Gastrocnemius medialis (tissue), 4 donors: Measurements from ENCODE around the gene ADGRB3. TPM values are rescaled to one million over a fixed set of nuclear protein-coding genes. Genes with fewer than 3 reads are reported as not detected.

Source experiments
- ATAC-seq, 2 donors: fragments of 150-250 bp; one replicate each; pipeline ENCODE4 v1.9.1; 2016
- DNase-seq, 2 donors: peaks; one replicate each; pipeline ENCODE4 v3.0.0-alpha.2; 2019
- H3K27ac ChIP-seq, 4 donors: fragments of 200-600 bp; sonication (generic); 1 replicate in 1 of 4; 2 replicates in 3 of 4; pipeline ENCODE4 v1.5.1; 2016 to 2018; ENCODE audit warnings: mild to moderate bottlenecking in 2 of 4, moderate library complexity in 1 of 4
- H3K27me3 ChIP-seq, 3 donors: fragments of 200-600 bp; sonication (generic) in 2 of 3; 1 replicate in 1 of 3; 2 replicates in 2 of 3; pipeline versions ENCODE4 v1.5.1 to v1.6.0; 2016 to 2019; ENCODE audit warnings: mild to moderate bottlenecking in 1 of 3, moderate library complexity in 1 of 3
- H3K36me3 ChIP-seq, 2 donors: fragments of 200-600 bp; sonication (generic) in 1 of 2; one replicate each; pipeline ENCODE4 v1.5.1; 2017 to 2018
- H3K4me1 ChIP-seq, 2 donors: fragments of 200-600 bp; sonication (generic) in 1 of 2; one replicate each; pipeline ENCODE4 v1.5.1; 2016 to 2017; ENCODE audit warnings: mild to moderate bottlenecking in 2 of 2
- H3K4me3 ChIP-seq, 4 donors: fragments of 200-600 bp; sonication (generic) in 3 of 4; 1 replicate in 1 of 4; 2 replicates in 3 of 4; pipeline ENCODE4 v1.5.1; 2016 to 2019; ENCODE audit warnings: mild to moderate bottlenecking in 2 of 4
- H3K9me3 ChIP-seq, 3 donors: fragments of 200-600 bp; sonication (generic) in 2 of 3; 1 replicate in 1 of 3; 2 replicates in 2 of 3; pipeline ENCODE4 v1.5.1; 2016 to 2019
- POLR2A ChIP-seq, 2 donors: fragments of 450-650 bp; IDR thresholded peaks; one replicate each; pipeline ENCODE4 v1.6.1; 2017; ENCODE audit warnings: antibody characterized with exemption in 2 of 2, mild to moderate bottlenecking in 2 of 2, moderate library complexity in 2 of 2
- in situ Hi-C, 4 donors: fragments of 200-750 bp; cut with MboI; loops; one replicate each; pipeline versions ENCODE4 v1.15.0 to v1.8.0; 2017; ENCODE audit warnings: low sequenced_read_pairs in 4 of 4
- intact Hi-C: fragments of 100-400 bp; cut with DNase I; formaldehyde crosslinking; loops from one replicate; pipeline ENCODE4 v1.15.1; 2023; ENCODE audit warnings: low total_unique reads
- total RNA-seq, 4 donors: library from RNA; depleted of rRNA; stranded (reverse); fragments of >200 nt; gene quantifications; one replicate each; pipeline versions ENCODE4 v1.1.0 to v1.2.3, GENCODE V29; 2016
- TF ChIP-seq, protein P1 (sequence below), 5 experiments: fragments of 450-650 bp in 3 of 5; fragments of 200-600 bp in 2 of 5; sonication (generic) in 2 of 5; IDR thresholded peaks in 4 of 5; conservative IDR thresholded peaks in 1 of 5; 1 replicate in 4 of 5; 2 replicates in 1 of 5; pipeline ENCODE4 v1.5.1; 2016 to 2019; ENCODE audit warnings: antibody characterized with exemption in 5 of 5, mild to moderate bottlenecking in 3 of 5, moderate library complexity in 3 of 5

Gene ADGRB3
- total RNA-seq, 4 donors from 2014 or later: 0.56 to 0.58 (median 0.58) TPM; not detected in 1

DNA sequence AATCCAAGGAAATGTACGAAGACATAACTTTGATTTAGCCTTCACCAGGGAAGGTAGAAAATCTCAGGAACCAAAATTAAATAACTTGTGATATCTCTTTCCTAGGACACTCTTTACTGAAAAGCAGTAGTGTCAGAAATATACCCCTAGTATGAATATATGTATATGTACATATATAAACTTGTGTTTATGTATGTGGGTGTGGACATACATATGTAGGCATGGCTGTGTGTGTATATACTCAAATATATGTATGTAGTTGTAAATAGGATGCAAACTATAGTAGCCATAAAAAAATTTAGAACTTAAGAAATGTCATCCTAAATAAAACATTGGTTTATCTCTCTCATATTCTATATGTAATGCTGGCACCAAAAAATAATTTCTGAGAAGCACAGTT is 500.8 kb downstream of the ADGRB3 start:
- Histone ChIP-seq H3K27ac (no peak overlapping the region), H3K36me3 (no peaks in the 10 kb centered on the region), H3K4me3 (no peak overlapping the region), H3K9me3 (no peaks in the 10 kb centered on the region), H3K4me1 (no peaks in the 10 kb centered on the region), H3K27me3 (no peaks in the 10 kb centered on the region)
- no peak for TF ChIP-seq POLR2A (IDR thresholded peaks at IDR 0.05)
- TF ChIP-seq, protein P1, sequence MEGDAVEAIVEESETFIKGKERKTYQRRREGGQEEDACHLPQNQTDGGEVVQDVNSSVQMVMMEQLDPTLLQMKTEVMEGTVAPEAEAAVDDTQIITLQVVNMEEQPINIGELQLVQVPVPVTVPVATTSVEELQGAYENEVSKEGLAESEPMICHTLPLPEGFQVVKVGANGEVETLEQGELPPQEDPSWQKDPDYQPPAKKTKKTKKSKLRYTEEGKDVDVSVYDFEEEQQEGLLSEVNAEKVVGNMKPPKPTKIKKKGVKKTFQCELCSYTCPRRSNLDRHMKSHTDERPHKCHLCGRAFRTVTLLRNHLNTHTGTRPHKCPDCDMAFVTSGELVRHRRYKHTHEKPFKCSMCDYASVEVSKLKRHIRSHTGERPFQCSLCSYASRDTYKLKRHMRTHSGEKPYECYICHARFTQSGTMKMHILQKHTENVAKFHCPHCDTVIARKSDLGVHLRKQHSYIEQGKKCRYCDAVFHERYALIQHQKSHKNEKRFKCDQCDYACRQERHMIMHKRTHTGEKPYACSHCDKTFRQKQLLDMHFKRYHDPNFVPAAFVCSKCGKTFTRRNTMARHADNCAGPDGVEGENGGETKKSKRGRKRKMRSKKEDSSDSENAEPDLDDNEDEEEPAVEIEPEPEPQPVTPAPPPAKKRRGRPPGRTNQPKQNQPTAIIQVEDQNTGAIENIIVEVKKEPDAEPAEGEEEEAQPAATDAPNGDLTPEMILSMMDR (IDR thresholded peaks at IDR 0.05 in 4 of 5, conservative IDR thresholded peaks at IDR 0.05 in 1 of 5): no peak
- ATAC-seq (no peak), DNase-seq (no peak)
- in situ Hi-C loops (no loop called here), intact Hi-C loops (loop anchor here (1.0 kb wide), 1 partner anchor 15 kb away; no protein-coding TSS in a partner anchor)

DNA sequence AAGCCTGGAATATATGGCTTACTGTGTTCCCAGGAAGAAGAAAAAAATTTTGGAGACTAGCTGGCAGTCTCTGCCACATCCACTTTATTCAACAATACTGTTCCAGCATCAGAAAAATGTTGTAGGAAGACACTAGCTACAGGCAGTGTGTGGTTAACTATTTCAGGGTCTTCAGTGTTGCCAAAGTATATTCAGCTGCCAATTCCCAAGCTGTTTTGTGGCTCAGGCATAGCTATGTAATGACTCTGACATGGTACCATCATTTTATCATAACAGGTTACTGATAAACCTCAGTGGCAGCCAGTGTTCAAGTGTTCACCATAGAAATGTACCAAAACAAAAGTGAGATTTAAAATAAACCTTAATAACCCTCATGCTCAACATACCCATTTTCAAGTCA is 503.1 kb downstream of the ADGRB3 start:
- in situ Hi-C loops: no loop called here
- intact Hi-C loops: no loop called here

DNA sequence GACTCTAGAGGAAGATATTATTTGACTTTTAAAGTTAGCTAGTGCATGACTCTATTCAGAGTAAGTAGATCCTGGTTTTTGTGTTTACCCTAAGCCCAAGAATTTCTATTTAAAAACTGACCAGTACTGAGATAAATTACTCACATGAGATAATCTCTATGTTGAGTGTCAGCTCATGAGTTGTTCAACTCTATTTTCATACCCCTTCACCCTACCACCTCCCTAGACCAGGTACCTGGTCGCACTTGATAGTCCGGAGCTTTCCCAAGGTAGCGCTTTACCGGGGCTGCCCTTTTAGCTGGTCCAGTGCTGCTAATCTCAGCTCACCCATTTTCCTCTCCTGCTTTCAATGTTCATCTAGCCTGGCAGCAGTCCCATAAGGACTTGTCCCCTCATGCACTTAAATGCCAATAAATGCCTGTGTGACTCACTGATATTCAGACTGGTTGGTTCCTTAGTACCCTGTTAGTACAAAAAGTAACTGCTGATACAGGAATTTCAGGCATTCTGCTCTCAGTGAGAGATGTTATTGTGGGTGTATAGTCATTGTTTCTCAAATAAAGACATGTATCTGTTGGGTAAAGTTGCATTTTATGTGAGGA is 503.9 kb downstream of the ADGRB3 start:
- H3K27ac ChIP-seq: no peak overlapping the region
- no peaks in the 10 kb centered on the region for H3K9me3 ChIP-seq
- TF ChIP-seq, protein P1 (IDR thresholded peaks at IDR 0.05 in 4 of 5, conservative IDR thresholded peaks at IDR 0.05 in 1 of 5): no peak
- TF ChIP-seq POLR2A (IDR thresholded peaks at IDR 0.05): no peak
- no peaks in the 10 kb centered on the region for H3K36me3 ChIP-seq
- no peak overlapping the region for H3K4me3 ChIP-seq
- no peaks in the 10 kb centered on the region for H3K4me1 ChIP-seq
- ATAC-seq: no peak
- in situ Hi-C loops (no loop called here), intact Hi-C loops (no loop called here)
- no peak for DNase-seq
- no peaks in the 10 kb centered on the region for H3K27me3 ChIP-seq

More for the DNA sequence above, 503.1 kb downstream of the ADGRB3 start:
- Histone ChIP-seq H3K4me1 (no peaks in the 10 kb centered on the region), H3K27me3 (no peaks in the 10 kb centered on the region), H3K4me3 (no peak overlapping the region), H3K9me3 (no peaks in the 10 kb centered on the region), H3K36me3 (no peaks in the 10 kb centered on the region), H3K27ac (no peak overlapping the region)
- TF ChIP-seq POLR2A (IDR thresholded peaks at IDR 0.05): no peak
- TF ChIP-seq, protein P1 (IDR thresholded peaks at IDR 0.05 in 4 of 5, conservative IDR thresholded peaks at IDR 0.05 in 1 of 5): no peak
- ATAC-seq (no peak), DNase-seq (no peak)

DNA sequence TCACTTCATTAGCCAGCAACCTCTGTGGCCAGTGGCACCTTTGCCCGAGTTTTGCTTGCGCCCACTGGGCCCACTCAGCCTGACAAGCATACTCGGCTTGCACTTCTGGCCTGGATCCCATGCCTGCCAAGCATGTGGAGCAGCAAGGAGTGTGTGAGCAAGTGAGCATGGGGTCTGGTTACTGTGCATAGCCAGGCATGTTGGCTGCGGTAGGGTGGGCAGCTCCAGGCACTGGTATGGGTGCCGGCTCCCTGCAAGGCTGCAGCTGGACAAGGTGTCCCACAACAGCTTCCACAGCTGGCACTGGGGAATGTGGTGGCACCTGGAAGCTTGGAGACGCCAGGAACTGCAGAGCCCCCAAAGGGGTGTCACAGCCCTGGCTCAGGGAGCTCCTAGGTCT is 510.0 kb downstream of the ADGRB3 start:
- no peak overlapping the region for H3K27ac ChIP-seq
- H3K9me3 ChIP-seq: no peaks in the 10 kb centered on the region
- no peaks in the 10 kb centered on the region for H3K4me1 ChIP-seq
- no peaks in the 10 kb centered on the region for H3K27me3 ChIP-seq
- no peaks in the 10 kb centered on the region for H3K36me3 ChIP-seq
- TF ChIP-seq, protein P1 (IDR thresholded peaks at IDR 0.05 in 4 of 5, conservative IDR thresholded peaks at IDR 0.05 in 1 of 5): no peak
- no peak for TF ChIP-seq POLR2A (IDR thresholded peaks at IDR 0.05)
- DNase-seq (no peak), ATAC-seq (no peak)
- intact Hi-C loops (no loop called here), in situ Hi-C loops (no loop called here)
- no peak overlapping the region for H3K4me3 ChIP-seq

DNA sequence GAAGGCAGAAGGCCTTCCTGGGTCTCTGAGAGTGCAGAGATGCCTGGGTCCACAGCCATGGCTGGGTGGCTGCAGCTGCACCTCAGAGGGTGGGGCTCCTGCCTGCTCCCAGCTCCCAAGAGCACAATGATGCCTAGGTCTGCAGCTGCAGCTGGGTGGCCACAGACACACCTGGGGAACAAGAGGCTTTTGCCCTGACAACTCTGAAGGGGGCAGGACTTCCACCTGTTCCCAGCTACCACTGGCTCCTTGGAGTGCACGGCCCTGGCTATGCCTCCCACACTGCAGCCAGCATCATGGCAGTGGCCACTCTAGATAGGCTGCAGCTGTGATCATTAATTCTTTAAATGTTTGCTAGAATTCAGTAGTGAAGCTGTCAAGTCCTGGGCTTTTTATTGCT is 511.3 kb downstream of the ADGRB3 start:
- H3K9me3 ChIP-seq: no peaks in the 10 kb centered on the region
- no peaks in the 10 kb centered on the region for H3K27me3 ChIP-seq
- ATAC-seq: no peak
- no peaks in the 10 kb centered on the region for H3K4me1 ChIP-seq
- in situ Hi-C loops: no loop called here
- H3K27ac ChIP-seq: no peak overlapping the region
- H3K4me3 ChIP-seq: no peak overlapping the region
- no peak for DNase-seq
- H3K36me3 ChIP-seq: no peaks in the 10 kb centered on the region
- intact Hi-C loops: no loop called here
- TF ChIP-seq POLR2A (IDR thresholded peaks at IDR 0.05): no peak
- TF ChIP-seq, protein P1 (IDR thresholded peaks at IDR 0.05 in 4 of 5, conservative IDR thresholded peaks at IDR 0.05 in 1 of 5): no peak
